Activated effector memory CD4-positive, alpha-beta T cell treated with anti-CD3 and anti-CD28 coated beads, Interleukin-2, amount 50 U/mL, for 16 hours (primary cell): ENCODE data around the gene PSORS1C1.
"Not testable (repeated sequence)": the region's sequence is repeated elsewhere in the genome, so short reads cannot be mapped to it uniquely, and the experiment has no call there.

Experiments
- DNase-seq: peaks from one replicate; pipeline ENCODE4 v3.0.0-alpha.2; 2020

Gene PSORS1C1

DNA sequence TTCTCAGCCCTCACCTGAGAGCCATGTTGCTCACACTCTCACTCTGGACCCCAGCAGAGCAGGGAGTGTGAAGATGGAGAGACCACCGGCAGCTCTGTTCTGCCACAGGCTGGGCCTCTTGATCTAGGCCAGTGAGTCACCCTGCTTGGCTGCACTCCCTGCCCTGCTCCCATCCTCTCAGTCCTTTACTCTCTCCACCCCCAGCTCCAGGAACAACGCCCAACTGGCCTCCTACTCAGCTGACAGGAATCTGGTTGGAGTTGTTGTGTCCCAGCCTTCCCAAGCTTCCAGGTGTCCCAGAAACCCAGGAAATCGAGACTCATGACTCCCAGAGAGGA, at the start of gene PSORS1C1:
PSORS1C1 (plus strand) TSS at position 260 of the 338 bp plus-strand sequence. CDS start 14,833 bp downstream, outside the sequence.
- DNase-seq = no peak

DNA sequence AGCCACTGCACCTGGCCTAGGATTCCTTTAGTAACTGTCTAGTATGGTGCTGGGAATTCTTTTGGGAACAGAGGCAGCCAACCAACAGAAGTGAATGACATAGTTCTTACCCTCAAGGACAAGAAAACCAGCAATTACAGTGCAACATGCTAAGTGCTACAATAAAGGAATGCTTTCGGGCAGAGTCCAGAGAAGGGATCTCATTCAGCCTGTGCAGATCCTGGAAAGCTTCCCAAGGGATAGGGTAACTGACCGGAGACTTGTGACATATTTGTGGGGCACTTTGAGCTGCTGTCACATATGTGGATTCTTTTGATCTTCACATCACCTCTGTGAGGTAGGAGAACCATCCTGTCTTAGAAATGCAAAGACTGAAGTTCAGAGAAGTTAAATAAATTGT, 49.0 kb upstream of the PSORS1C1 start:
- no peak for DNase-seq

DNA sequence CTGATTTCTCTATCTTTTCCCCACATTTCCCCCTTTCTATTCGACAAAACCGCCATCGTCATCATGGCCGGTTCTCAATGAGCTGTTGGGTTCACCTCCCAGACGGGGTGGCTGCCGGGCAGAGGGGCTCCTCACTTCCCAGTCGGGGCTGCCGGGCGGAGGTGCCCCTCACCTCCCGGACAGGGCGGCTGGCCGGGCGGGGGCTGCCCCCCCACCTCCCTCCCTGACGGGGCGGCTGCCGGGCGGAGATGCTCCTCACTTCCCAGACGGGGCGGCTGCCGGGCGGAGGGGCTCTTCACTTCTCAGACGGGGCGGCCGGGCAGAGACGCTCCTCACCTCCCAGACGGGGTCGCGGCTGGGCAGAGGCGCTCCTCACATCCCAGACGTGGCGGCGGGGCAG, 47.6 kb upstream of the PSORS1C1 start:
- DNase-seq = not testable (repeated sequence)

- not testable (repeated sequence) for DNase-seq
Measured at GRCh38 chr6:31067891-31068668, 46.5 kb upstream of the PSORS1C1 start.

- peak; percentile 88 for DNase-seq
Measured at GRCh38 chr6:31068669-31069340, 45.8 kb upstream of the PSORS1C1 start.

- no peak for DNase-seq
Measured at GRCh38 chr6:31070711-31071197, 43.8 kb upstream of the PSORS1C1 start.

GRCh38 chr6:31074401-31074800, 40.2 kb upstream of the PSORS1C1 start:
- no peak for DNase-seq

DNA sequence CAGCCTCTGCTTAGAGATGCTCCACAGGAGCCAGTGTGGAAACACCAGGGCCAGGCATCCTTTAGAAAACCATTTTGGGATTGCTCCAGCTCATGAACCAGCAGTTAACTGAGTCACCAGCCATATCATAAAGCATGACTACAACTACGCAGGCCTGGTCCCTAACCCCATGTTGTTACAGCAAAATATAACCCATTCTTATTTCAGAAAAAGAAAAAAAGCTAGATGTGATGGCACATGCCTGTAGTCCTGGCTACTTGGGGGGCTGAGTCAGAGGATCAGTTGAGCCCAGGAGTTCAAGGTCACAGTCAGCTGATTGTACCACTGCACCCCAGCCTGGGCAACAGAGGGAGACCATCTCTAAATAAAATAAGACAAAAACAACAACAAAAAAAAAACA, 39.1 kb upstream of the PSORS1C1 start:
- DNase-seq = no peak

DNA sequence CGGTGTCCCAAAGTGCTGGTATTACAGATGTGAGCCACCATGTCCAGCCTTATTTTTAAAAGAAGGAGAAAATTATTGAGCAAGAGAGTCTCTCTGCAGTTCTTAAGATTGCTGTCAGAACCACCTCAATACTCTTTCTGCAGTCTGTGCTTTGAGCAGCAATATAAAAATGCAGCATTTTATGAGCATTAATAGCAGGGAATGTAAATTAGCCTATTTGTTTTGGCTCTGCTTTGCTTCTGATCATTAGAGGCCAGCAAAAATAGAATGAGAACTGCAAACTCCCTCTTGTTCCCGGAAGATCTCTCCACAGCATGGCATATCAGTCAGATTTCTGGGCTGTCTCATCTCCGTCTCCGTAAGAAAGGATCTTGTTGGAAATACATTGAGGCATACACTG, 38.0 kb upstream of the PSORS1C1 start:
- DNase-seq = no peak

GRCh38 chr6:31079656-31080261, 34.8 kb upstream of the PSORS1C1 start:
- peak; percentile 86 for DNase-seq

- no peak for DNase-seq
Measured at GRCh38 chr6:31081872-31082271, 32.7 kb upstream of the PSORS1C1 start.

GRCh38 chr6:31083742-31084354, 30.8 kb upstream of the PSORS1C1 start:
- DNase-seq = peak; percentile 72

DNA sequence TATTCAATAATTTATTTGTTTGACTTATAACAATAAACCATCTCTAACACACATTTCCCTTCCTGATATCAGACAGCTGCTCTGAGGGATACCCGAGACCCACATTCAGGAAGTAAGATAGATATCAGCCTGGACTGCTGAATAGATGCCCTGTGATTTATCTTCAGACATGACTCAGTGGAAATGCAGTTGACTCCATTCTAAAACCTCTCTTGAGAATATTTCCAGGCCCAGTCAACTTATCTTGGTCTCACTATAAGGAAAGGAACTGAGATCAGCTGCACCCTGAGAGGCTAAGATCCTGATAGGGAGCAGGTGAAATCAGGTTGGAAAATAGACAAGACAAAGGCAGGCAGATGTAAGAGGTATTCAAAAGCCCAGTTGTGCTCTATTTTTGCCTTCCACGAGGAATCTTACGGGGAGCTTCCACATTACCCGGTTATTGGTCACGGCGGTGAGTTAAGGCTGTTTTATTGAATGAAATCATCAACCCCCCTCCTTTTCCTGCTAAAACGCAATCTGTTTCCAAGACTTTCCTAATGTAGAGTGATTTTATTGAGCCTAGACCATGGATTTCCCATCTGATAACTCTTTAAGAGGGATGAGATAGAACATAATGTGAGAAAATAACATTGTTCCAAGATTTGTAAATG, 27.7 kb upstream of the PSORS1C1 start:
- no peak for DNase-seq

GRCh38 chr6:31087494-31088089, 27.0 kb upstream of the PSORS1C1 start:
- DNase-seq = peak; percentile 95

DNA sequence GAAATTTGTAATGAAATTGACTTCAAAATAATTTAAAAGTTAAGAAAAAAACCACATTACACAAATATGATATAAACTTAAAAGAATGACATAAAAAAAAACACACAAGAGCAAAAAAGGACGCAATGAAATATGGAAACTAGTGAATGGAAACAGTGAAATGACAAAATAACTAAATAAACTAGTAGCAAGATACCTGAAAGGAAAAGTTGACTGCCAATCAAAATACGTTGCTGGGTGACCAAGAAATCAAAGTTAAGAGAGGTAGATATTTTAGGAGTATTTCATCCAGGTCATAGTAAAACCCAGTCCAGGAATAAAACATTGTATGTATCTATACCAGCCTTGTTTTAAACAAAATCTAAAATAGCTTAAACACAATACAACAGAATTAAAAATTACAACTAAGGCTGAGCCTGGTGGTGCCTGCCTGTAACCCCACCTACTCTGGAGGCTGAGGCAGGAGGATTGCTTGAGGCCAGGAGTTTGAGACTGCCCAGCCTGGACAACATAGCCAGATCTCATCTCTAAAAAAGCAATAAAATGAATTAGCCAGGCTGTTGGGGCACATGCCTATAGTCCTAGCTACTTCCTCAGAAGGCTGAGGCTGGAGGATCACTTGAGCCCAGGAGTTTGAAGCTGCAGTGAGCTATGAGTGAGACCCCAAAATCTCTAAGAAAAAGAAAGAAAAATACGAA, 24.2 kb upstream of the PSORS1C1 start:
- DNase-seq = no peak

DNA sequence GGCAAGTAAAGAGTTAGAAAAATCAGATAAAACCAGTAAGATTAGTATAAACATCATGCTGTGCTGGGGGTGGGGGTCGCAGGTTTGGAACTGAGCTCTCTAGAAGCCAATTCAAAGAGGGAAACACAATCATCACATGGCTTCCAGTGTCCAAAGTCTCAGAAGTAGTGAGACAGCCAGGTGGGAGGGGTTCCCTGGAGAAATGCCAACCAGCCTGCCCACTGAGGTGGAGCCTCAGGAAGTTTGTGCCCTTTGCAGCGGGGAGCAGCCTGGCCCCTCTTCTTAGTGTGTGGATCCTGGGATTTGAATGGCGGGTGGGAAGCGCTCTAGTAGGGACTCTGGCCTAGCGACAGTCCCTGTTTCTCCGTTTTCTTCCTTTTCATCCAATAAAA, 23.6 kb upstream of the PSORS1C1 start:
- no peak for DNase-seq

DNA sequence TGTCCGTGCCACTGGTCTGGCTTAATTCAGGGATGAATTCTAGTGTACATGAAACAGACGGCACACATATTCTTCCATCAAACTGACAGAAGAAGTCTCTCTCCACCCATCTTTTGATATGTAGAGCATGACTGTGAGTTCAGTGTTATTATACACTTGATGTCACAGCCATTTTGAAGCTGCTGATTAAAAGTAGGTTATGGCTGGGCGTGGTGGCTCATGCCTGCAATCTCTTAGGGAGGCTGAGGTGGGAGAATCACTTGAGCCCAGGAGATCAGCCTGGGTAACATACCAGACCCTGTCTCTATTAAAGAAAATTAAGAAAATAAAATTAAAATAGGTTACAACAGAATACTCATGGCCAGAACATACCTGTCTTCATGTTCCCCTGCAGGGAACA, 22.9 kb upstream of the PSORS1C1 start:
- no peak for DNase-seq

GRCh38 chr6:31092238-31092637, 22.4 kb upstream of the PSORS1C1 start:
- no peak for DNase-seq

DNA sequence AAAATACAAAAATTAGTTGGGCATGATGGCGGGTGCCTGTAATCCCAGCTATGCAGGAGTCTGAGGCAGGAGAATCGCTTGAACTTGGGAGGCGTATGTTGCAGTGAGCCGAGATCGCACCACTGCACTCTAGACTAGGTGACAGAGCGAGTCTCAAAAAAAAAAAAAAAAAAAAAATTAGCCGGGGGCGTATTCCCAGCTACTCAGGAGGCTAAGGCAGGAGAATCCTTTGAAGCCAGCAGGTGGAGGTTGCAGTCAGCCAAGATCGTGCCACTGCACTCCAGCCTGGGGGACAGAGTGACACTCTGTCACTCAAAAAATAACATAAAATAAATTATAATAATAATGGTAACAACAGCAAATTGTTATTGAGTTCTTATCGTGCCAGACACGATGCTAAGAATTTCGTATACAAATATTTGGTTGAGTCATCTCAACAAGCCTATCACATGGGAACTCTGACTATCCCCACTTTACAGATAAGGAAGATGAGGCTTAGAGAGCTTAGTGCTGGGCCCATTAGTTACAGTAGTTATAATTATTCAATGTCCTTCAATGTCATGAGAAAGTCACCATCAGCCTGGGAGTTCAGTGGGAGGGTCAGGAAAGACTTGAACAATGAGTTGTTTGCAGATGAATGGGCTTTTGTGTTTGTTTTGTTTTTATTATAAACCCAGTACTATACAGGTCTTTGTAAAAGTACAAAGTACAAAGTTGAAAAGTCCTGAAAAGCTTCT, 21.7 kb upstream of the PSORS1C1 start:
- DNase-seq = no peak

- DNase-seq = peak; percentile 72
Measured at GRCh38 chr6:31094389-31094881, 20.2 kb upstream of the PSORS1C1 start.

DNA sequence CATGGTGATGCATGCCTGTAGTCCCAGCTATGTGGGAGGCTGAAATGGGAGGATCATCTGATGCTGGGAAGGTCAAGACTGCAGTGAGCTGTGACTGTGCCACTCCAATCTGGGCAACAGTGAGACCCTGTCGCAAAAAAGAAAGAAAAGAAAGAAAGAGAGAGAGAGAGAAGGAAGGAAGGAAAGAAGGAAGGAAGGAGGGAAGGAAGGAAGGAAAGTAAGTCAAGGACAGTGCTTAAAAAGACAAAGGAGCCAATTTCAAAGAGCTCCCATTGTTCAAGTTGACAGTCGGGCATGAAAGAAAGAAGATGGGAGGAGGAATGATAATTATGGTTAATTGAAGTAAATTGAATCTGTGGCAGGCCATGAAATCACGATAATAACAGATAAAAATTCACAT, 18.4 kb upstream of the PSORS1C1 start:
- DNase-seq = no peak
